RPMI8226 (cell line): ENCODE measurements around the gene UTRN.

Experiments used
- DNase-seq: peaks from one replicate; pipeline ENCODE4 v3.0.0-alpha.2; 2015

Gene UTRN

DNA sequence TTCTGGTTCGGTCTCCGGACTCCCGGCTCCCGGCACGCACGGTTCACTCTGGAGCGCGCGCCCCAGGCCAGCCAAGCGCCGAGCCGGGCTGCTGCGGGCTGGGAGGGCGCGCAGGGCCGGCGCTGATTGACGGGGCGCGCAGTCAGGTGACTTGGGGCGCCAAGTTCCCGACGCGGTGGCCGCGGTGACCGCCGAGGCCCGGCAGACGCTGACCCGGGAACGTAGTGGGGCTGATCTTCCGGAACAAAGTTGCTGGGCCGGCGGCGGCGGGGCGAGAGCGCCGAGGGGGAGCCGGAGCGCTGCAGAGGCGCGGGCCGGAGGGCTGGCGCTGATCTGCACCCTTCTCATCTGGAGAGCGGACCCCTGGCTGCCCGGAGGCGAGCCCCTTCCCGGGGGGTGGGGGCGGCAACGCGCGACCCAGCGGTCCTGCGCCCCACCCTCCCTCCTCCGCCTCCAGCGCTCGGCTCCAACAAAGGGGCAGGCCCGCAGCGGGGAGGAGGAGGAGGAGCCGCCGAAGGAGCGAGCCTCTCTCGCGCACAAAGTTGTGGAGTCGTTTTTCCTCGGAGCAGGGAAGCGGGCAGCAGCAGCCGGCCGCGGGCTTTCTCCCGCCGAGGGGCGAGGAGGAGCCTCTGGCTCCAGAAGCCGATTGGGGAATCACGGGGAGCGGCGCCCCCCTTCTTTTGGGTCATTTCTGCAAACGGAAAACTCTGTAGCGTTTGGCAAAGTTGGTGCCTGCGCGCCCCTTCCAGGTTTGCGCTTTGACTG, at the start of gene UTRN:
Gene UTRN, plus strand, starts transcription at position 553 of the 765 bp plus-strand sequence. CDS start 6,494 bp downstream, outside the sequence.
- DNase-seq = peak; percentile 59

DNA sequence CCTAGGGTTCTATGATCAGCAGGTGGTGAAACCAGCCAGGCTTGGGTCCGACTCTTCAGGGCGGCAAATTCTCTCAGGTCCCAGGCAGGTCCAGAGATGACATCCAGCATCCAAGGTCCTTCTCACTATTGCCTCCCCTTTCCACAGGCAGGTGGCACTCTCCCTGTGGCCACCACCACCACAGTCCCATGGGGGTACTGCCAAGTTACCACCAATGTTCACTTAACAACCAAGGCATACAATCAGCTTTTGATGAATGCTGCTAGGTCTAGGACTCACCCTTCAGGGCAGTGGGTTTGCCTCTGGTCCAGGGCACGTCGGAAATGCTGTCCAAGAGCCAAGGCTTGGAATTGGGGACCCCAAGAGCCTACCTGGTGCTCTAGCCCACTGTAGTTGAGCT, 40.4 kb upstream of the UTRN start:
- DNase-seq = no peak

DNA sequence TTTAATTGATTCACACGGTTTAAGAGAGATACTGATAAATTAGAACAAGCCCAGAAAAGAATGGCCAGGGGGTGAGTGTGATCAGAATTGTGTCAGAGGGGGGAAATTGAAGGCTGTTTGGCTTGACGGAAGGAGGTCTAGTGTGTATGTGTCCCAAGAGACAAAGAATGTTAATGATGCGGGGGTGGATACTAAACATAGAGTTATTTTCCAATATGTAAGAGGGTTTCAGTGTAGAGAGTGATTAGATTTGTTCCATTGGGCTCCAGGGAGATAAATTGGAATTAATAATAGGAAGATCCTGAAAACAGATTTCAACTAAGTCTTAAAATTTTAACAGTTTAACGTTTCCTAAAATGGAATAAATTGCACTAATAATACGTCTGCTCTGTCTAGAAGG, 38.1 kb upstream of the UTRN start:
- no peak for DNase-seq

DNA sequence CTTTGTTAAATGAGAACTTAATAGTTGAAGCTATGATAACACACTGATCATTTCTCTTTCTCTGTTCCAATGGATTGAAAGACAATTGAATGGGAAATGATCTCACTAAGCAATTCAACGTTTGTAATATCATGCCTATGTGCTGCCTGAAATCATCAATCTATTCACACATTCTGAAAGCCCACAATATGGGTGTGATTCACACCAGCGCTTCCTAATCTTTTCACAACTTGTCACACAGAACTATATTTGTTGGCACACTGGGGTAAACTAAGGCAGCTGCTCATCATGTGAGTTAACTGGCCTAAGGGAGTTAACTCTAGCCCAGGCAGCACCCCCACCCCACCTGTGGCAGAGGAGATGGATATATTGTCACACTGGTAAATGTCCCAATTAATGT, 37.1 kb upstream of the UTRN start:
- DNase-seq = no peak

DNA sequence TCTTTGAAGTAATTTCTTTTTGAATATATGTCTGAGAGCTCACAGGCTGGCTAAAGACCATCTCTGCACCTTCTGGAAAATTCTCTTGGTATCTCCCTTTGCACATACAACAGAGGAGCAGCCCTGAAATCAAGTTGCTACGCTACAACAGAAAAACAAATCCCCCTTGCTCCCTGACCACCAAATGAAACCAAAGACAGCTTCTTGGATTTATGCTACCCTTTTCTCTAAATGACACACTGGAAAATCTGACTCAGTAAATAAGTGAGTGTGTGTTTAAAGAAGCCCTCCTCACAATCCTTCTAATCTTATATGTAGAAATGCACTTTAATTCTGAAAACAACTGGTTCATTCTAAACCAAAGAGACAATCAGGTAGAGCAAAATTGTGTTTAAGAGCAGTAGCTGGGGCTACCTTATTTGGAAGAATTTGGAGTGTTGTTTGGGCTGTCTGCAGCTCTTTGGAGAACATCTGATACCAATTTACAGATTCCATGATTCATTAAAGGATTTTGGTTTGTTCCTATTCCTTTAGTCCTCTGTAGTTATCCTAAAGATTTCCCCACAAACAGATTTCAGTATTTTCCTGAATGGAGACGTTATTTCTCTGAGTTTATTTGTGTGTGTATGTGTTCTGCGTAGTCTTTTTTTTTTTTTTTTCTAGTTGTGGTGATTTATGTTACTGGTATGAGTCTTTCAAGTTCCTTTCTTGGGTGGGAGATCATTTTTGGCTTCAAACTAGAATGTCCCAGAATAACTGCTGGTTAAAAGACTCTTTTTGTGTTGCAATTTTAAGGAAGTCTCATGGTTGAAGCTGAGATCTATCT, 36.4 kb upstream of the UTRN start:
- DNase-seq = no peak

DNA sequence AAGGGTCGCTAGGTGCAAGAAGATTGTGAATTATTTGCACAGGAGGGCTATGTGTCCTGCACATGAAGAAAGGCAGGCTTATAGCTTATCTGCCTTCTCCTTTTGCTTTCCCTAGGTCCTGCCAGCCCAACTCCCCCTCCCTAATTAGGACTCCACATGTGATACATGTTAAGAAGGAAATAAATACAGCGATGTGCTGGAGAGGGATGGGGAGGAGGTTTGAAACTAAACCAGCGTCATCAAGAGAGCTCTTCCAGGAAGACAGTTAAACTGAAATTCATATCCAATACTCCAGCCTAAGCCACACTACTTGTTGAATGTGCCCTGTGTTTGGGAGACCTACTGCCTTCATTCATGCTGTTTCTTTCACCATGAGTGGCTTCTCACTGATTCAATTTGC, 34.9 kb upstream of the UTRN start:
- DNase-seq = no peak

DNA sequence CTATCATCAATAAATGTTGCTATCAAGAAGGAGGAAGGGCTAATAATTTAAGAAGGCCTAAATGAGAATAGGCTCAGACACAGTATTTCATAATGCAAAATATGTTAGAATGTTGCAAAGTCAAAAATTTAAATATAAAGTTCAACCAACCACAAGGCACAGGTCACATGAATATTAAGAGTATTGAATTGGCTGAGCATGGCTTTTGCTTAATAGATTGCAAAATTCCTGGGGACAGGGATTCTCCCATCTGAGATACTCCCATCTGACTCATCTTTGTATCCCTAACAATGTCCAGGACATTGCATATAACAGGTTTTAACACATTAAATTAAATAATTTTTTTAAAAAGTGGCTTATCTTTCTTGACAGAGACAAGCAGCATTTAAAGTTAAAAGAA, 32.9 kb upstream of the UTRN start:
- no peak for DNase-seq

DNA sequence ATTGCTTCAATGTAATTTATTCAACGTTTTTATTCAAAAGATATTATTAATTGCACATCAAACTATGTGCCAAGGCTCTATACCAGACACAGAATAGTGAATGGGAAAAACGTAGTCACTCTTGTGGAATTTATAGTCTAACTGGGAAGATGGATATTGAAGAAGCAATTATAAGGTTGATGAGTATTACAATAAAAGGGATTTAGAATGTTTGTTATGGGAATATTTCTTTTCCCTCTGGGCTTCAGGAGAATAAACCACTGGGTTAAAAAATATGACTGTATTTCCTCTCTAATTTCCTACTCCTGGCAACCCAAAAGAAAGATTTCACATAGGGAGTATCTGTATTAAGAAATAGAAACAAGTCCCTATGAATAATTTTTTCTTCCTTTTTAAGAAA, 25.1 kb upstream of the UTRN start:
- no peak for DNase-seq

DNA sequence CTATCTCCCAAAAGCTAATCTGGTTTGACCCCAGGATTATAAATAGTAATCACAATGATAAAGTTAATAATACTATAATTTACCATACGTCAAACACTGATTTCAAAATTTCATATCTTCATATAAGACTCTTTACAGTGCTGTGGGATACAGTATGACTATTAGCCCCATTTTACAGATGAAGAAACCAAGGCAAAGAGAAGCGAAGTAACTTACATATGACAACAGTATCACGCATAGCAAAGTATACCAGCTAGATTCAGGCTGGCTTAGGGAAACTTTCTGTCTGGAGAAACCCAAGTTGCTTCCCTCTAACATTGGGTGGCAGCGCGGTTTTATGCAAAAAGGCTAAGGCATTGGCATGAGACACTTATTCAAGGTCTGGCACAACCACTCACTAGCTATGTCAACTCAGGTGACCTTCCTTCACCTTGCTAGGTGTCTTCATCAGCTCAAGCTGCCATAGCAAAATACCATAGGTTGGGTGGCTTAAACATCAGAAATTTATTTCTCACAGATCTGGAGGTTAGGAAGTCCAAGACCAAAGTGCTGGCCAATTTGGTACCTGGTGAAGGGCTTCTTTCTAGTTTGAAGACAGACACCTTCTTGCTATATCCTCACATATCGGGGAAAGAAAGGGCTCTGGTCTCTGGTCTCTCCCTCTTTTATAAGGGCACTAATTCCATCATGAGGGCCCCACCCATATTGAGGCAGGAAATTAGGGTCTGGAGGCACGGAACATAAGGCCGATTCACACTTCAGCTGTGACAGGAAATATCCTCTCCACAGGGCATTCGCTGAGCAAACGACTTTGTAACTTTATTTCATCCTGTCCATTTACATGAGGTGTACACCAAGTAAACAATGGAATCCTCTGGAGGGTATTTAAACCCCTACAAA, 22.4 kb upstream of the UTRN start:
- peak; percentile 26 for DNase-seq

DNA sequence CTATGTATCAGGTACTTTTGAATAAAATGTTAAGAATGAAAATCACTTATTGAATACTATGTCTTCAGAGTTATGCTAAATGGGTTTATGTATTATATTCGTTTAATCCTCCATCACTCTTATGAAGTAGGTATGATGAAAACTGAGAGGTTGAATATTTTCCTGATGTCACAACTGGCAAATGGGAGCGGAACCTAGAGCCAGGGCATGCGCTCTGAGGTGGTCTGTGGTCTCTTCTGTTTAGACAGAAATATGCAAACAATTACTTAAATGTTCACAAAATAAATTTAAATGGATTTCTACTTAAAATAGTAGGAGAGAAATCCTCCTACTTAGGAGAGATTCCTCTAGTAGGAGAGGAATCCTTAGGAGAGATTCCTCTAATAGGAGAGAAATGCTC, 21.3 kb upstream of the UTRN start:
- no peak for DNase-seq

DNA sequence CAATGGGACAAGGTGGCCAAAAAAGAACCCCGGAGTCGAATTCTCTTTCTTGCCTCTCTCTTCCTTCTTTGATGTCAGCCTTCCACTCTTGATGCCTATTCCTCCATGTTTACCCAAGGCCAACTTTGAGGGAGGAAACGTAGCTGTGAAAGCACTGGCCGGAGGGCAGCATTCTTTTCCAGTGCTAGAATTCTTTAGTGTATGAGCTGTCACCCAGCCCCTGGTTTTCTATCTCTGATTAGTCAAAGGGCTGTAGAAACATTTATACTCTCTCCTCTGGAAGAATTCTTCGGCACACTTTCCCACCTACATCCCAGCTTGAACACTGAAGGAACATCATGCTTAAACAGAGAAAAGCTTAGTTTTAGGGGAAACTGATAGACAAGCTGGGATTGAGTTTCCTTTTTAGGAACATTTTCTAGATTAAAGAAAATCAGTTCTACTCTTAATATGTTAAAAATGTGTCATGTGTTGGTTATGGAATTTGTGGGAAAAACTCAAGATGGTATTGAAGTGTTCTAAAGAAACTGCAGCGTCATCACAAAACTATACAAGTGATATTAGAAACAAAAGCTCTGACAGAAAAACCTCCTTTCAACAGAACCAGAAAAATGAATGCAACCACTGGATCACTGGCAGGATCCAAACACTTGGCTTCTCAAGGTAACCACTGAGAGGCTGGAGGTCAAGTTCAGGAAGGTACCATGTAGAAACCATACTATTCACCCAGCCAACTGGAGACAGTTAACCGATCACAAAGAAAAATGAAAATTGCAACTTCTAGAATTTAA, 20.7 kb upstream of the UTRN start:
- no peak for DNase-seq

DNA sequence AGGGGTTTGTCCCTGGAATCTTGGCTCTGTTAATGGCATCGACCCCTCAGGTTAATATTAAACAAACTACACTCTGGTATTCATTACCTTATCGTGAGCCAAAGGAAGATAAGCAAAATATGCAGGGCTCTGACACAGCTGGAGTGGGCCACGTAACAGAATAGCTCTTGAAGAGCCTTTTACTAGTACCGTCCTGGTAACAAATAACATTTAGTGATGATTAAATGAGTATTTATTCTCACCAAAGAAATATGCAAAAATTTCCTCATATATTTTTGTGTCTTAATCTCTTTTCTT, 20.1 kb upstream of the UTRN start:
- DNase-seq = no peak

DNA sequence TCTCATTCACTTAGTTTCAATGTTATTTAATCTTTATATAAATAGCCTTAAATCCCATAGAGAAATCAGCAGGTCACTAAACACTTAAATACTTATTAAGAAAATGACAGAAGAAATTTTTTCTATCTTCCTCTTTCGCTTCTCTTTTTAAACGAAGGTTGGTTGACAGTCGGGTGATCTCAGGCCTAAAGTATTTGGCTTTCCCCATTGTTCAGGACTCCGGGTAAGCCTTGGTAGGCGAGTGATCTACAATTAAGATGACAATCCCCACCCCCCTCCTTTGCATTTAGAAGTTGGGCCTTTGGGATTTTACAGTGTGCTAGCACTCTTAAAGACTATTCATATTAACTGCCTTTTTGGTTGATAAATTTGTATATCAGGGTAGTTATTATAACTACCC, 19.7 kb upstream of the UTRN start:
- peak; percentile 74 for DNase-seq

DNA sequence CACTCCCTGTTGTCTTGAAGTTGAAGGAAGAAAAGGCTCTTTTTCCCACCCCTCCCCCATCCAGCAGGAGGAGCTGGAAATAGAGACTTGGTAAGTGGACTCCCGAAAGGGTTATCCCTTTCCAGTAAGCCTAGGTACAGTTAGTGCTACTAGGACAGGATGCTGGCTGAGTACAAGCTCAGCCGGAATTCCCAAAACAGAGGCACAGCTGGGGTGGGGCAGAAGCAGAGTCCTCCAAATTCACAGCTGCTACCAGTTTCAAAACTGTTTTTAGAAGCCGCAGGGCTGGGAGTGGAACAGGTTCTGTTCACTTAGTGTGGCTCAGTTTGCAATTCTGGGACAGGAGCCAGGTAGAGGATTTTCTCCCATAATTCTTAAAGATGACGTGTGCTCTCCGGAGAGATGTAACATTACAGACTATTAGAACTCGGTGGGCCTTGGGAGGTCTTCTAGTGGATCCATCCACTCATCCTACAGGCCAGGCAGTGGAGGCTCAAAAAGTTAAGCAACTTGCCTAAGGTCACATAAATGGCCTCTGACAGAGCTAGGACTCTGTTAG, 19.0 kb upstream of the UTRN start:
- DNase-seq = peak; percentile 75

DNA sequence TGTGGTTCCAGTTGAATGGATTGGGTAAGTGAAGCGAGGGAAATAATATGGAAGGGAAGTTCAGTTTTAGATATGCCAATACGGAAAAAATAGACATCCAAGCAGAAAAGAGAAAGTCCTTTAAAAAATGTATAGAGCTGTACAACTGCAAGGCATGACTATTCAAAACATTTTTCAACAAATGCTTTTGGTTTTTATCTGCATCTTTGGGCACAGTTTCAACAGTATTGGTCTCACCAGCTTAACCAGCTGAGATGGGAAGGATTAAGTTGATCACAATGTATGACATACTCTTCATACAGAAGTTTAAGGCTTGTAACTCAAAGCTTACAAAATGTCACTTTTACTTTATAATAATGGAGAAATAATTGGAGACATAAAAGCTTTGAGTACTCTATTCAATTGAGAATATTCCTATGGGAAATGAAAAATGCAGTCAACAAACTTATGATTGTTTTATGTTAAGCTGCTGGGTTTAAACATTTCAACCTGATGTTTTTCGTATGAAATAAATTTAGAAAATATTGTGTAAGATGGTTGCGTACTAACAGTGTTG, 16.3 kb upstream of the UTRN start:
- no peak for DNase-seq

DNA sequence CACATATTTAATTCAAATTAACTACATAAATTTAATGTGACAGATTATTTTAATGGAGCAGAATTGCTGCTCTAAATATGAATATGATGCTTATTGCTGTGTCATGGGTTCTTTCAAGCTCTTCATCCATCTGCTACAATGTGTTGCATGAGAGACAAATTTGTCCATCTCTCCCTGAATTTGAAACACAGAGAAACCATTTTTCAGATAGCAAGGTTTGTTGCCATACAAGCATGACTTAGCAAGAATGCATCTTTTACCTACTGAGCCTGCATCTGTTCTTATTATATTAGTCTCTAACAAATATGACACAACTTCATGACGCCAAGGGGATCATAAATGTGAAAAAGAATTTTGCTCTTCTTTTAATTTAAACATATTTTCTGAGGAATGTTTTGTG, 8.0 kb upstream of the UTRN start:
- no peak for DNase-seq

DNA sequence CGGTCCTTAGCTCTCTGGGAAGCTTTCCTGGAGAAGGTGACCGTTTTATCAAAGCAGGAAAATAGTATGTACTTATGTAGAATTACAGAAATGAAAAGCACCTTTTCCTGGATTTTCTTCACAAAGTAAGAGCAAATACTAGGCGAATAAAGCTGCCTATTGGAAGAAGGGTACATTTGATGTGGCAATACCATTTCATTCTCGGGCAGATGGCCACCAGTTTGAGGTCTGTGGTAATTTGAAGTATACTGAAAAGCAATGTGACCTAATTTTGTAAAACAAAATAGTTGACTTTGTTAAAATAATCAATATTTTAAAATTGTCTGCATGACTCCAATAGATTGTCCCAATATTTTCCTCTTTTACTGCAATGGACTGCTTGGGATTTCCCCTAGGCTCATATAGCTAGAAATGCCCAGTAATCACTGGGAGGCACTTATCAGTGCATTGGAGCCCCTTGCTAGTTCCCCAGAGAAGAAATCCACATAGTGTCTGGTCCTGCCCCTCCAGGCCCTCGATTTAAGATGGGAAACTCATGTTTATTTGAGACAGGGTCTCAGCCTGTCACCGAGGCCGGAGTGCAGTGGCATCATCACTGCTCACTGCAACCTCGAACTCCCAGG, 7.4 kb upstream of the UTRN start:
- no peak for DNase-seq

DNA sequence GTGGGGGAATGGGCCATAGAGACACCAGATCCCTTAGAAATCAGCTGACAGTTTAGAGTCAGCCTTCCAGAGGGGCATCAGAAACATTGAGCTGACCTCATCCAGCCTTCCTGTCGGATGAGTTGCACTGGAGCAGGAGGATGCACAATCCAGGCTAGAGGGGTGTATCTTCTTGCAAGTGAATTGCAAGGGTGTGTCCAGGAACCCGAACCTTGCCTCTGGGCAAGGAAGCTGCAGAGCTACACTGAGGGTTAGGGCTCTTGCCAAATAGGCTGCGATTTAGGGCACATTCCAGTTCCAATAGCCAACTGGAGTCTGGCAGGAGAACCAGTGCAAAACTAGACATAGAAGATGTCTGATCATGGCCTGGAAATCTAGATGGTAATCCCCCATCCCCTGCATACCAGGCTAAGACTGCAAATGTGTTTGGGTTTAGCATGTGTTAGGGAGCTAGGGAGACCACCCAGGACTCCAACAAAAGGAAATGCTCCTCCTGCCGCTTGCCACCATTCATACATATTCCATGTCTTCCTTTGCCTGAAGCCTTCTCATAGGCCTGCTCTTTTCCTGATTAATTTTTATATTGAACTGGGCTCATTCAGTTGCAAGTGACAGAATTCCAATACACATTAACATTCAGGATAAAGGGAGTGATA, 6.3 kb upstream of the UTRN start:
- no peak for DNase-seq

DNA sequence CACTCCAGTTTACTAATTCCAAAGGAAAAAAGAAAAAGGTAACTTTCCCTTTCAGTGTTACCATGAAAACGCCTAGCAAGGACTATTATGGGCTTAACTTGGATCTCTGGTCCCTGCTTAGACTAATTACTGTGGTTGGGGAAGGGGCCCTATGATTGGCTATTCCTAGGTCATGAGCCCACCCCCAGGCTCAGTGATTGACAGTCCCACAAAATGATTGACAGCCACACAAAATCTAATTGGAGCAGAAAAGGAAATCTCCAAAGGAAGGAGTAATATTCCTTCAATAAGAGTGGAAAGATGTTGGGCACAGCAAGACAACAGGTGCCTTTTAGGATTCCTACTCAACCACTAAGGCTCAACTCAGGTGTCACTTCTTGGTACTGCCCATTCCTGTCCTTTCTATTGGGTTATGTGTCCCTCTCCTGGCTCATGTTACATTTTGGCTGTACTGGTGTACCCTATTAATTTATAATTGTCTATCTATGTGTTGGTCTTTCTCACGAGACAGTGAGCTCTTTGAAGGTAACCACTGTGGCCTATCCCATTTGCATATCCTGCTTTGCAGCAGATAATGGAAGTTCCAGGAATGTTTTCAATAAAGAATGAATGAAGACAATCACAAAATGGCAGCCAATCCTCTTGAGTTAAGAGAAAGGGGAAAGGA, 5.5 kb upstream of the UTRN start:
- no peak for DNase-seq
